ENCODE measurements around the gene VWA3A. TPM values are rescaled to one million over a fixed set of nuclear protein-coding genes. Genes with fewer than 3 reads are reported as not detected.
A peak's percentile ranks its signal among the peaks of the same experiment; 100 is the strongest.

The VWA3A gene
- total RNA-seq, 3 donors from 2014 or later, result 0.29 to 2.3 TPM; not detected in 1

GRCh38 chr16:22203091-22203490 lies 110.8 kb downstream of the VWA3A start:
- no peaks in the 10 kb centered on the region for H3K9me3 ChIP-seq
- intact Hi-C loops (cut with DNase I; ENCODE audit: low total_unique reads), result no loop called here
- peaks cover 0 to 9% of the 10 kb centered on the region in 2 donors for H3K4me1 ChIP-seq
- H3K4me3 ChIP-seq, result no peak overlapping the region
- no peaks in the 10 kb centered on the region for H3K36me3 ChIP-seq
- no peak overlapping the region for H3K27ac ChIP-seq
- no peak for TF ChIP-seq POLR2AphosphoS5 (IDR thresholded peaks at IDR 0.05)
- TF ChIP-seq CTCF (IDR thresholded peaks at IDR 0.05), result no peak
- no peak for TF ChIP-seq POLR2A (IDR thresholded peaks at IDR 0.05)
- H3K27me3 ChIP-seq, result no peaks in the 10 kb centered on the region
- no peak for DNase-seq (ENCODE audit: low spot score in 2 of 2)

GRCh38 chr16:22204091-22204655 lies 111.8 kb downstream of the VWA3A start:
- intact Hi-C loops (cut with DNase I; ENCODE audit: low total_unique reads), result no loop called here
- Histone ChIP-seq H3K27ac (peak overlapping the region in 1 of 2 donors; percentile 80), H3K9me3 (no peaks in the 10 kb centered on the region), H3K36me3 (no peaks in the 10 kb centered on the region), H3K27me3 (no peaks in the 10 kb centered on the region), H3K4me3 (no peak overlapping the region), H3K4me1 (peaks cover 0 to 12% of the 10 kb centered on the region in 2 donors)
- no peak for TF ChIP-seq POLR2AphosphoS5 (IDR thresholded peaks at IDR 0.05)
- TF ChIP-seq POLR2A (IDR thresholded peaks at IDR 0.05), result no peak
- TF ChIP-seq CTCF (IDR thresholded peaks at IDR 0.05), result no peak
- DNase-seq (ENCODE audit: low spot score in 2 of 2), result no peak

GRCh38 chr16:22205577-22206012 lies 113.3 kb downstream of the VWA3A start:
- Histone ChIP-seq H3K27ac (peak overlapping the region; percentile 80 to 91), H3K9me3 (no peaks in the 10 kb centered on the region), H3K4me3 (peak overlapping the region; percentile 79 to 94 (median 92)), H3K4me1 (peaks cover 0 to 12% of the 10 kb centered on the region in 2 donors), H3K27me3 (no peaks in the 10 kb centered on the region), H3K36me3 (no peaks in the 10 kb centered on the region)
- intact Hi-C loops (cut with DNase I; ENCODE audit: low total_unique reads), result loop anchor here (5.0 kb wide), 1 partner anchor 97 kb away; no protein-coding TSS in a partner anchor
- DNase-seq (ENCODE audit: low spot score in 2 of 2), result no peak
- no peak for TF ChIP-seq POLR2AphosphoS5 (IDR thresholded peaks at IDR 0.05)
- TF ChIP-seq CTCF (IDR thresholded peaks at IDR 0.05), result no peak
- no peak for TF ChIP-seq POLR2A (IDR thresholded peaks at IDR 0.05)

- Histone ChIP-seq H3K4me3 (peak within 1 kb of the TSS; percentile 79 to 94 (median 92)), H3K4me1 (peaks cover 0 to 12% of the 10 kb centered on the region in 2 donors), H3K36me3 (no peaks in the 10 kb centered on the region), H3K27me3 (no peaks in the 10 kb centered on the region), H3K9me3 (no peaks in the 10 kb centered on the region), H3K27ac (peak within 1 kb of the TSS; percentile 80 to 91)
- TF ChIP-seq CTCF (IDR thresholded peaks at IDR 0.05), result peak; percentile 71 to 91 (median 81)
- TF ChIP-seq POLR2A (IDR thresholded peaks at IDR 0.05), result no peak
- peak; percentile 80 to 91 (median 91) for TF ChIP-seq POLR2AphosphoS5 (IDR thresholded peaks at IDR 0.05)
- intact Hi-C loops (cut with DNase I; ENCODE audit: low total_unique reads), result loop anchor here (5.0 kb wide), 1 partner anchor 96 kb away; no protein-coding TSS in a partner anchor
- peak; percentile 88 to 91 for DNase-seq (ENCODE audit: low spot score in 2 of 2)
Observed at GRCh38 chr16:22206013-22206841, 113.9 kb downstream of the VWA3A start, which contains the start of gene EEF2K. EEF2K (plus strand) TSS chr16:22206278; CDS start chr16:22225730, 19,452 bp downstream.

Other genes with a start within 250 kb of the VWA3A start
- gene NPIPB4, start 234.8 kb upstream of the VWA3A start, total RNA-seq, result 100 to 1,000 TPM in 1 of 3 donors, 10 to 100 TPM in 2; 70.4 to 110 (median 96.8) TPM
- gene UQCRC2, start 139.2 kb upstream of the VWA3A start, total RNA-seq, result 100 to 1,000 TPM; 142 to 177 (median 173) TPM
- gene PDZD9, start 91.4 kb upstream of the VWA3A start, total RNA-seq, result not detected
- 10 to 100 TPM; 19.7 to 31.5 (median 29.5) TPM for gene MOSMO, start 84.4 kb upstream of the VWA3A start, total RNA-seq
- under 1 TPM in 1 of 3 donors, not detected in 2; 0.16 TPM for gene SDR42E2, start 70.0 kb downstream of the VWA3A start, total RNA-seq
- gene EEF2K, start 113.7 kb downstream of the VWA3A start, total RNA-seq, result 10 to 100 TPM; 23.3 to 40.5 (median 30.0) TPM
- gene POLR3E, start 204.9 kb downstream of the VWA3A start, total RNA-seq, result 10 to 100 TPM; 59.0 to 72.4 (median 64.0) TPM

Measured in breast epithelium (tissue), 4 donors.